Measurements from ENCODE around the gene ASTN2.

DNA sequence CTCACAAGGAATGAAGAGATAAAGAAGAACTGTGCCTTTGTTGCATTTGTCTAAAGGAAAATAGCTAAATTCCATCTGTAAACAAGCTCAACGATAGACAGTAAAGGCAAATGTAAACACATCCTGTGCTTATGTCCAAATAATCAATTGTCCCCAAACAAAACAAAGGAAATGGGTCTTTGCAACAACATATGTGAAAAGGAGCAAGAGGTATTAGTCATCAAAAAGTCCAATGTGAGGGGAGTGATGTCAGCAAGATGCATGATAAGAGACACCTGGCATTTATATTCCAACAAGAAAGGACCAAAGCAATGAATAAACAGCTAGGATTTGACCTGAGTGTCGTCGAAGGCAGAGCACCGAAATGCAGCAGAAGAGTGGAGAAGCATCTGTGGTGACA is 209.1 kb downstream of the ASTN2 start:
- TF ChIP-seq GATA2 (IDR thresholded peaks at IDR 0.05; ENCODE audit: low read depth, low read length) (no peak), GATA3 (IDR thresholded peaks at IDR 0.05; ENCODE audit: low read depth, low read length) (no peak)

Data from SH-SY5Y (cell line).